ENCODE data around the gene FGF12.
A peak's percentile ranks its signal among the peaks of the same experiment; 100 is the strongest.
"Not testable (repeated sequence)": the region's sequence is repeated elsewhere in the genome, so short reads cannot be mapped to it uniquely, and the experiment has no call there.

FGF12 gene

DNA sequence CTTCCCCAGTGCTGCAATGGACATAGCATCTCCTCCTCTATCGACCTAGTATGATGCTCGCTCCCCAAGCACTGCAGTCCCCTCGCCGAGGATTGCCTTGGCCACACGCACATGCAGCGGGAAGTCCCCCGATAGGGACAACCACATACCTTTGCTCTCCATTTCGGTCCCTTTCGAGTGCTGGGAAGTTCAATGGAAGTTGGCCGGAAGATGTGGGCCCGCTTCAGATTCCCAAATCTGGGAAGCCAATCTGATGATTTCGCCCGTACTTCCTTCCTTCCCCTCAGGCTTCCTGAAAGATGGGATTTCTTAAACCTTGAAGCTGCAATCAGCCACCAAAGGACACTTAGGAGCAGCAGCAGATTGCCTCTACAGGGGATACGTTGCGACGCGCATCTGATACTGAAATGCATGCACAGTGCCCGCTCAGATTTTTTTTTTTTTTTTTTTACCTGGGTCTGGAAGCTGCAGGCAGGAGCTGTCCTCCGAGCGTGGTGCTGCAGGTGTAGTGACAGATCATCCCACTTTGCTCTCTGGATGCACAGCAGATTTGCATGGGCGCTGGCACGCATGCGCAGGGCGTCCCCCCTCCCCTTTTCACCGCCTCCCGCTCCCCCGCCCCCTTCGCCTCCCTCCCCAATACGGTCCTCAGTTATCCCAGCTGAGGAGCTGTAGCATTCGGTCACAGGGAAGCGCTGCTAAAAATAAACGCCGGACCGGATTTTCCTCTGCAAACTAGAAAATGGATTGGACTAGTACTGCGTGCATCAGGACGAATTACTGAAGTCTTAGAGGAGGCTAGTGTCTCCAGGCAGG, at the start of gene FGF12:
FGF12 (minus strand) TSS at position 510 of the 816 bp plus-strand sequence.
- Histone ChIP-seq H3K27me3 (ENCODE audit: insufficient read depth, poor library complexity, severe bottlenecking) (peaks cover 9% of the 10 kb centered on the region), H3K4me3 (ENCODE audit: severe bottlenecking) (no peak within 1 kb of the TSS), H3K9me3 (ENCODE audit: severe bottlenecking) (no peaks in the 10 kb centered on the region), H3K27ac (ENCODE audit: poor library complexity, severe bottlenecking) (no peak within 1 kb of the TSS), H3K36me3 (ENCODE audit: low read depth) (no peaks in the 10 kb centered on the region), H3K4me1 (ENCODE audit: insufficient read depth, poor library complexity, severe bottlenecking) (no peaks in the 10 kb centered on the region)
- ATAC-seq (ENCODE audit: low read depth) (peak; percentile 83), DNase-seq (ENCODE audit: low spot score) (peak; percentile 66)
- TF ChIP-seq, protein P1, sequence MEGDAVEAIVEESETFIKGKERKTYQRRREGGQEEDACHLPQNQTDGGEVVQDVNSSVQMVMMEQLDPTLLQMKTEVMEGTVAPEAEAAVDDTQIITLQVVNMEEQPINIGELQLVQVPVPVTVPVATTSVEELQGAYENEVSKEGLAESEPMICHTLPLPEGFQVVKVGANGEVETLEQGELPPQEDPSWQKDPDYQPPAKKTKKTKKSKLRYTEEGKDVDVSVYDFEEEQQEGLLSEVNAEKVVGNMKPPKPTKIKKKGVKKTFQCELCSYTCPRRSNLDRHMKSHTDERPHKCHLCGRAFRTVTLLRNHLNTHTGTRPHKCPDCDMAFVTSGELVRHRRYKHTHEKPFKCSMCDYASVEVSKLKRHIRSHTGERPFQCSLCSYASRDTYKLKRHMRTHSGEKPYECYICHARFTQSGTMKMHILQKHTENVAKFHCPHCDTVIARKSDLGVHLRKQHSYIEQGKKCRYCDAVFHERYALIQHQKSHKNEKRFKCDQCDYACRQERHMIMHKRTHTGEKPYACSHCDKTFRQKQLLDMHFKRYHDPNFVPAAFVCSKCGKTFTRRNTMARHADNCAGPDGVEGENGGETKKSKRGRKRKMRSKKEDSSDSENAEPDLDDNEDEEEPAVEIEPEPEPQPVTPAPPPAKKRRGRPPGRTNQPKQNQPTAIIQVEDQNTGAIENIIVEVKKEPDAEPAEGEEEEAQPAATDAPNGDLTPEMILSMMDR (IDR thresholded peaks at IDR 0.05; ENCODE audit: poor library complexity, severe bottlenecking): no peak

DNA sequence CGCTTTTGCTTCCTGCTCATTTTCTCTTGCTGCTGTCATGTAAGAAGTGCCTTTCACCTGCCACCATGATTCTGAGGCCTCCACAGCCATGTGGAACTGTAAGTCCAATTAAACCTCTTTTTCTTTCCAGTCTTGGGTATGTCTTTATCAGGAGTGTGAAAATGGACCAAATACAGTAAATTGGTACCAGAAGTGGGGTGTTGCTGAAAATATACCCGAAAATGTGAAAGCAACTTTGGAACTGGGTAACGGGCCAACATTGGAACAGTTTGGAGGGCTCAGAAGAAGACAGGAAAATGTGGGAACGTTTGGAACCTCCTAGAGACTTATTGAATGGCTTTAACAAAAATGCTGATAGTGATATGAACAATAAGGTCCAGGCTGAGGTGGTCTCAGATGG, 47.0 kb upstream of the FGF12 start:
- not testable (repeated sequence) for DNase-seq (ENCODE audit: low spot score); H3K4me1 ChIP-seq (ENCODE audit: insufficient read depth, poor library complexity, severe bottlenecking); H3K4me3 ChIP-seq (ENCODE audit: severe bottlenecking); H3K27me3 ChIP-seq (ENCODE audit: insufficient read depth, poor library complexity, severe bottlenecking); H3K9me3 ChIP-seq (ENCODE audit: severe bottlenecking); H3K36me3 ChIP-seq (ENCODE audit: low read depth); ATAC-seq (ENCODE audit: low read depth); H3K27ac ChIP-seq (ENCODE audit: poor library complexity, severe bottlenecking)

DNA sequence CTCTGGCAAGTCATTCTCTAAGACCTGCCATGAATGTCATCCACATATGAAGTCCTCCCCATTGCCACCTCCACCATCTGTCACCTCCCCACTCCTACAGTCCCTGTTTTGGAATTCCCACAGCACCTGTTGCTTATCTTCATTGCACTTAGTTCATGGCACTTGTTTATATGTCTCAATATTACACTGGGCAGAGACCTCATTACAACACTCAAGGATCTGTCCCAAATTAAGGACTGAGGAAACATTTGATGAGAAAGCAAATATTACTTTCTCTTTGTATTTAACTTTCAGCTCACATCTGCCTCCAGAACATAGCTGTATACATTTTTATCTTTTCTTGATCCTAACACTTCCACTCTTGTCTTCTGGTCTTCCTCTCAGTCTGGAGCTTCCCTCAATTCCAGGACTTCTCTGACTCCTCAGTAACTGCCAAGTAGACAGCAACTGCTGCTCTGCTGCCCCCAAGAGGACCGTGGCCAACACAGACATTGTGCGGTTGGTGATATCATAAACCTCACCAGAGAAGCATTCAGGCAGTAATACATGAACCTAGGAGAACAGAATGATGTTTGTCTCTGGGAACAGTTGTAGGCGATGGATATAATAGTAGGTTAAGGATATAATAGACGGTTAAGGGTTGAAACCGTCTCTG, 45.0 kb upstream of the FGF12 start:
- H3K9me3 ChIP-seq (ENCODE audit: severe bottlenecking): peaks cover 2% of the 10 kb centered on the region
- TF ChIP-seq, protein P1 (IDR thresholded peaks at IDR 0.05; ENCODE audit: poor library complexity, severe bottlenecking): peak; percentile 64
- H3K4me1 ChIP-seq (ENCODE audit: insufficient read depth, poor library complexity, severe bottlenecking): no peaks in the 10 kb centered on the region
- H3K4me3 ChIP-seq (ENCODE audit: severe bottlenecking): no peak overlapping the region
- peaks cover 7% of the 10 kb centered on the region for H3K27me3 ChIP-seq (ENCODE audit: insufficient read depth, poor library complexity, severe bottlenecking)
- H3K36me3 ChIP-seq (ENCODE audit: low read depth): no peaks in the 10 kb centered on the region
- DNase-seq (ENCODE audit: low spot score) (no peak), ATAC-seq (ENCODE audit: low read depth) (peak; percentile 75; the same call in 2 of the 3 replicates)
- H3K27ac ChIP-seq (ENCODE audit: poor library complexity, severe bottlenecking): no peak overlapping the region

DNA sequence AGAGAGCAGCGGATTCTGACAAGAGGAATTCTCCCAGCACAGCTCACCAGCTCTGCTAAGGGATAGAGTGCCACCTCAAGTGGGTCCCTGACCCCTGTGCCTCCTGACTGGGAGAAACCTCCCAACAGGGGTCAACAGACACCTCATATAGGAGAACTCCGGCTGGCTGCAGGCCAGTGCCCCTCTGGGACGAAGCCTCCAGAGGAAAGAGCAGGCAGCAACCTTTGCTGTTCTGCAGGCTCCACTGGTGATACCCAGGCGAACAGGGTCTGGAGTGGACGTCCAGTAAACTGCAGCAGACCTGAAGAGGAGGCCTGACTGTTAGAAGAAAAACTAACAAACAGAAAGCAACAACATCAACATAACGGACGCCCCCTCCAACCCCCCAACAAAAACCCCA, 31.3 kb upstream of the FGF12 start:
- H3K27ac ChIP-seq (ENCODE audit: poor library complexity, severe bottlenecking): no peak overlapping the region
- TF ChIP-seq, protein P1 (IDR thresholded peaks at IDR 0.05; ENCODE audit: poor library complexity, severe bottlenecking): no peak
- DNase-seq (ENCODE audit: low spot score) (no peak), ATAC-seq (ENCODE audit: low read depth) (no peak)
- no peaks in the 10 kb centered on the region for H3K36me3 ChIP-seq (ENCODE audit: low read depth)
- H3K4me3 ChIP-seq (ENCODE audit: severe bottlenecking): no peak overlapping the region
- H3K27me3 ChIP-seq (ENCODE audit: insufficient read depth, poor library complexity, severe bottlenecking): no peaks in the 10 kb centered on the region
- H3K9me3 ChIP-seq (ENCODE audit: severe bottlenecking): no peaks in the 10 kb centered on the region
- no peaks in the 10 kb centered on the region for H3K4me1 ChIP-seq (ENCODE audit: insufficient read depth, poor library complexity, severe bottlenecking)

DNA sequence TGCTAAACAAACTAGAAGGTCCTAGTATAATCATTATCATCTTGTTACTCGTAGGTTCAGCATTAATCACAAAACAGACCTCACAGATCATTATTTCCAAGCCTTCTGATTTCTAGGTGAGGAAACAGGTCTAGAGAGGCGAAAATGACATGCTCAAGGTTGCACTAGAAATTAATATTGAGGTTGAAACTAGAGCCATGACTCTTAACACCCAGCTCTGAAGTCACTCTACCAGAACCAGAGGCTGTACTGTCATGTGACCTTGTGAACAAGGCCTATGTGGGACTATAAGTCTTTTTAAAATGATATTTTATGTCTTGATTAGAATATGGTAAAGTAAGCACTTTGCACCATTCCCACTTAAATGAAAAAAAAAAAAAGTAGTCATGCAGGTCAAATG, 23.8 kb upstream of the FGF12 start:
- Histone ChIP-seq H3K4me3 (ENCODE audit: severe bottlenecking) (no peak overlapping the region), H3K4me1 (ENCODE audit: insufficient read depth, poor library complexity, severe bottlenecking) (no peaks in the 10 kb centered on the region), H3K27me3 (ENCODE audit: insufficient read depth, poor library complexity, severe bottlenecking) (no peaks in the 10 kb centered on the region), H3K27ac (ENCODE audit: poor library complexity, severe bottlenecking) (no peak overlapping the region), H3K9me3 (ENCODE audit: severe bottlenecking) (no peaks in the 10 kb centered on the region), H3K36me3 (ENCODE audit: low read depth) (no peaks in the 10 kb centered on the region)
- TF ChIP-seq, protein P1 (IDR thresholded peaks at IDR 0.05; ENCODE audit: poor library complexity, severe bottlenecking): no peak
- DNase-seq (ENCODE audit: low spot score) (no peak), ATAC-seq (ENCODE audit: low read depth) (no peak)
